Heart left ventricle (tissue), 16 donors: ENCODE data around the gene PPFIA2. TPM values are rescaled to one million over a fixed set of nuclear protein-coding genes. Genes with fewer than 3 reads are reported as not detected.
A peak's percentile ranks its signal among the peaks of the same experiment; 100 is the strongest.

ENCODE experiments used
- ATAC-seq, 4 donors: fragments of 200-7000 bp; cut with Tn5 transposase; one replicate each; pipeline ENCODE4 v1.9.1; 2020 to 2022; ENCODE audit warnings: moderate library complexity in 4 of 4, mild to moderate bottlenecking in 3 of 4, moderate number of reproducible peaks in 1 of 4
- DNase-seq, 5 donors: peaks; one replicate each; pipeline ENCODE4 v3.0.0-alpha.2; 2020
- H3K27ac ChIP-seq, 12 donors: fragments of 200-600 bp; sonication (generic) in 4 of 12; one replicate each; pipeline versions ENCODE4 v1.5.0 to v1.8.0; 2016 to 2022; ENCODE audit warnings: mild to moderate bottlenecking in 2 of 12
- H3K27me3 ChIP-seq, 9 donors: fragments of 200-600 bp; sonication (generic) in 2 of 9; one replicate each; pipeline versions ENCODE4 v1.5.1 to v1.8.0; 2016 to 2022; ENCODE audit warnings: mild to moderate bottlenecking in 3 of 9
- H3K36me3 ChIP-seq, 9 donors: fragments of 200-600 bp; sonication (generic) in 2 of 9; one replicate each; pipeline versions ENCODE4 v1.5.0 to v1.8.0; 2018 to 2022; ENCODE audit warnings: mild to moderate bottlenecking in 2 of 9
- H3K4me1 ChIP-seq, 12 donors: fragments of 200-600 bp; sonication (generic) in 4 of 12; one replicate each; pipeline versions ENCODE4 v1.5.0 to v1.8.0; 2016 to 2022; ENCODE audit warnings: mild to moderate bottlenecking in 3 of 12
- H3K4me3 ChIP-seq, 12 donors: fragments of 200-600 bp; sonication (generic) in 4 of 12; one replicate each; pipeline versions ENCODE4 v1.5.0 to v1.8.0; 2017 to 2022; ENCODE audit warnings: mild to moderate bottlenecking in 9 of 12, moderate library complexity in 4 of 12
- H3K9me3 ChIP-seq, 12 donors: fragments of 200-600 bp; sonication (generic) in 4 of 12; one replicate each; pipeline versions ENCODE4 v1.5.0 to v1.8.0; 2016 to 2022; ENCODE audit warnings: mild to moderate bottlenecking in 1 of 12
- POLR2A ChIP-seq, 2 donors: fragments of 450-650 bp; IDR thresholded peaks; one replicate each; pipeline ENCODE4 v1.6.1; 2017; ENCODE audit warnings: antibody characterized with exemption in 2 of 2, mild to moderate bottlenecking in 2 of 2, moderate library complexity in 2 of 2
- whole genome bisulfite sequencing, 4 donors: extraction: QIAGEN DNeasy Blood & Tissue Kit in 2 of 4; methylation state at CpG; one replicate each; pipeline versions ENCODE4 v1.1.5 to v1.1.7; 2013 to 2018; 5-methylcytosine and 5-hydroxymethylcytosine counted together
- intact Hi-C, 10 donors: fragments of 100-400 bp; cut with DNase I; formaldehyde crosslinking; loops; one replicate each; pipeline versions ENCODE4 v1.11.1 to v1.14.2; 2022
- polyA plus RNA-seq, 2 donors: library from polyadenylated mRNA; stranded (reverse); fragments of 200-250 nt; gene quantifications; one replicate each; pipeline ENCODE4 v1.2.3, GENCODE V29; 2013
- total RNA-seq, 9 donors: library from RNA; depleted of rRNA in 2 of 9; stranded (reverse); fragments of >200 nt in 2 of 9; fragmentation: NEBNext Ultra II Directional in 3 of 9; extraction: Animal tissue kit (Norgen Biotek cat#: 25700) in 3 of 9; gene quantifications; one replicate each; pipeline versions ENCODE4 v1.1.0 to v1.2.4, GENCODE V29; 2016 to 2023
- TF ChIP-seq, protein P1 (sequence below), 12 donors: fragments of 200-600 bp; sonication (generic) in 4 of 12; IDR thresholded peaks; one replicate each; pipeline versions ENCODE4 v1.5.0 to v1.8.0; 2018 to 2022; ENCODE audit warnings: antibody characterized with exemption in 12 of 12, mild to moderate bottlenecking in 5 of 12
- donor health status: ischemic (EF 13 %, LVEDD 7.1; RV severe dilation, severe dysfunction).
- donor health status: healthy with polysubstance abuse.
- donor health status: DM: no; HTN: yes; CAD: no.
- donor health status: DM: no; HTN: no; CAD: no.
- donor health status: ischemic (EF 25% LVEDD 6.9; RV normal size, moderate dysfunction).
- donor health status: ischemic (EF 25% LVEDD 5.7; RV mildly dilated, moderate dysfunction).
- donor health status: healthy.
- donor health status: DM: yes; HTN: yes; CAD: no.
- donor health status: ischemic (EF 35%, LVEDD 5.7; RV mildly dilated, moderate dysfunction).
- donor health status: nonischemic (EF 11% LVEDD 7.7; RV severe dilation, severe dysfunction).
- donor health status: DM: yes; HTN: yes; CAD: no.
- donor health status: PGD.
- donor health status: ischemic (EF 29% LVEDD 5.4; RV normal size, mild dysfunction).
- donor health status: nonischemic (EF 23%, LVEDD 6.1; RV moderate dilation, normal function).

The PPFIA2 gene
- total and polyA plus RNA-seq, 11 donors, result 0.08 to 1.3 (median 0.49) TPM; not detected in 3

DNA sequence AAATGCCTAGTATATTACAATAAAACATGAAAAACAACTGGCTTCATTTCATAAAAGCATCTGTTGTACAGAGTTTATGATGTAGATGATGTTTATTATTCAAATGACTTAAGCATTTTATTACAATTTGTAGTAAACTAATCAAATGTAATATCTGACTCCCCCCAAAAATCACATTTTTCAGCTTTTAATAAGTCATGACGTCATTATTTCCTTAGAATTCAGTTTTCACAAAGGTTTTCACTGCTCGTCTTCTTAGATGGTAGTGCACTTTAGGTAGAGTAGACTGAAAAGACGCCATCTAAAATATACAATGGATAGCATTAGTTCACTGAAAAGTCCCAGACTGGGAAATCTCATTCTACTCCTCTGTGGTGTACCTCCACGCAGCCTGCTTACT lies 499.8 kb downstream of the PPFIA2 start:
- ATAC-seq (no peak), DNase-seq (no peak)
- no peaks in the 10 kb centered on the region for H3K27me3 ChIP-seq
- WGBS, 4 donors, result 81 to 85% (median 83%) methylated on average over 4 of the region's 4 CpGs
- no peak for TF ChIP-seq POLR2A (IDR thresholded peaks at IDR 0.05)
- TF ChIP-seq, protein P1, sequence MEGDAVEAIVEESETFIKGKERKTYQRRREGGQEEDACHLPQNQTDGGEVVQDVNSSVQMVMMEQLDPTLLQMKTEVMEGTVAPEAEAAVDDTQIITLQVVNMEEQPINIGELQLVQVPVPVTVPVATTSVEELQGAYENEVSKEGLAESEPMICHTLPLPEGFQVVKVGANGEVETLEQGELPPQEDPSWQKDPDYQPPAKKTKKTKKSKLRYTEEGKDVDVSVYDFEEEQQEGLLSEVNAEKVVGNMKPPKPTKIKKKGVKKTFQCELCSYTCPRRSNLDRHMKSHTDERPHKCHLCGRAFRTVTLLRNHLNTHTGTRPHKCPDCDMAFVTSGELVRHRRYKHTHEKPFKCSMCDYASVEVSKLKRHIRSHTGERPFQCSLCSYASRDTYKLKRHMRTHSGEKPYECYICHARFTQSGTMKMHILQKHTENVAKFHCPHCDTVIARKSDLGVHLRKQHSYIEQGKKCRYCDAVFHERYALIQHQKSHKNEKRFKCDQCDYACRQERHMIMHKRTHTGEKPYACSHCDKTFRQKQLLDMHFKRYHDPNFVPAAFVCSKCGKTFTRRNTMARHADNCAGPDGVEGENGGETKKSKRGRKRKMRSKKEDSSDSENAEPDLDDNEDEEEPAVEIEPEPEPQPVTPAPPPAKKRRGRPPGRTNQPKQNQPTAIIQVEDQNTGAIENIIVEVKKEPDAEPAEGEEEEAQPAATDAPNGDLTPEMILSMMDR (IDR thresholded peaks at IDR 0.05), result no peak
- no peaks in the 10 kb centered on the region for H3K4me1 ChIP-seq
- H3K36me3 ChIP-seq, result peaks cover 0 to 28% (median 0%) of the 10 kb centered on the region in 9 donors
- no peak overlapping the region for H3K27ac ChIP-seq
- H3K9me3 ChIP-seq, result no peaks in the 10 kb centered on the region
- intact Hi-C loops, result no loop called here
- H3K4me3 ChIP-seq, result no peak overlapping the region

DNA sequence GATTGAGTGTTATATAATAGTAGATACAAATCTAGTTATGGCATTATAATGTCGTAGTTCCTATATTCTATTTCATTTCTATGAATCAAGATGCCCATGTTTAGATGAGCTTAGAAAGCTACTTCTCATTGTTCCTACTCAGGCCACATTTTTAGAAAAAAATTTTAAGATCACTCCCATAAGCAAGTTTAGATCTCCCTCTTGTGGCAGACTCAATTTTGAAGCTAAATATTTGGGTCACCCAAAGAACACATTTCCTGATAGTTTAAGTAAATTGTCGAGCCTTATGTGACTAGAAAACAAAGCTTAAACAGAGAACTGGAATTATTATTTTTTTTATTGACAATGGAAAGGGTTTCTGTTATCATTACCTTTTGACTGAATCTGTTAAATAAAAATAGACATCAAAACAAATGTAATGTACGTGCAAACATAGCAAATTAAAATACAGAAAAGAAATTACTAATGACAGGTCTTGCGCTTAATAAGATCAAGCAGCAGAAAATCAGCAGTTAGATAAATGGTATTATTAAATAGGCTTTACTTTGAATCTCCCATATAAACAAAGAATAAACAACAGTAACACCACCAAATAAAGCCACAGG lies 501.1 kb downstream of the PPFIA2 start:
- 59 to 67% (median 62%) methylated on average over 4 of the region's 4 CpGs for WGBS, 4 donors
- no peaks in the 10 kb centered on the region for H3K4me1 ChIP-seq
- no peaks in the 10 kb centered on the region for H3K9me3 ChIP-seq
- no peak for TF ChIP-seq POLR2A (IDR thresholded peaks at IDR 0.05)
- TF ChIP-seq, protein P1 (IDR thresholded peaks at IDR 0.05), result peak in 9 of 12 donors; percentile 10 to 58 (median 39)
- no peak for DNase-seq
- ATAC-seq, result no peak
- peaks cover 0 to 40% (median 0%) of the 10 kb centered on the region in 9 donors for H3K36me3 ChIP-seq
- intact Hi-C loops, result no loop called here
- H3K4me3 ChIP-seq, result no peak overlapping the region
- no peaks in the 10 kb centered on the region for H3K27me3 ChIP-seq
- H3K27ac ChIP-seq, result no peak overlapping the region

DNA sequence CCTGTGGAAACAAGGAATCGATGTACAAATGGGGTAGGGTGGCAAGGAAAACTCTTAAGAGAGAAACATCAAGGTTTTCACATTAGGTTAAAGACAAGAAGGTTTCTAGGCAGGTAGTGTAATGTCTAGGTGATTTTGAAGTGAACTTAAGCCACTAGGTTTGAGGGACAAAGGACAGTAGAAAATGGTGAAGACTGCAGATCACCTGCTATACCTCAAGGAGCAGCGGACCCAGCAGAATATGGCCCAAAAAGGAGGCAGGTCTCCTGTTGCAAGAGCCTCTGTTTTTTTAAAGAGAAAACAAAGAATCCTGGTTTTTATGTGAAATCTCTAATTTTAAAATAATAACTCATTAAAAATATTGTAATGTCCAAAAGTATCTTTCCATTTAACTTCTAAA lies 503.2 kb downstream of the PPFIA2 start:
- H3K4me3 ChIP-seq, result no peak overlapping the region
- H3K4me1 ChIP-seq, result no peaks in the 10 kb centered on the region
- ATAC-seq (no peak), DNase-seq (no peak)
- H3K36me3 ChIP-seq, result peaks cover 0 to 45% (median 0%) of the 10 kb centered on the region in 9 donors
- H3K27me3 ChIP-seq, result no peaks in the 10 kb centered on the region
- TF ChIP-seq, protein P1 (IDR thresholded peaks at IDR 0.05), result no peak
- TF ChIP-seq POLR2A (IDR thresholded peaks at IDR 0.05), result no peak
- 89 to 94% (median 91%) methylated on average over 2 of the region's 2 CpGs for WGBS, 4 donors
- intact Hi-C loops, result no loop called here
- no peak overlapping the region for H3K27ac ChIP-seq
- no peaks in the 10 kb centered on the region for H3K9me3 ChIP-seq

DNA sequence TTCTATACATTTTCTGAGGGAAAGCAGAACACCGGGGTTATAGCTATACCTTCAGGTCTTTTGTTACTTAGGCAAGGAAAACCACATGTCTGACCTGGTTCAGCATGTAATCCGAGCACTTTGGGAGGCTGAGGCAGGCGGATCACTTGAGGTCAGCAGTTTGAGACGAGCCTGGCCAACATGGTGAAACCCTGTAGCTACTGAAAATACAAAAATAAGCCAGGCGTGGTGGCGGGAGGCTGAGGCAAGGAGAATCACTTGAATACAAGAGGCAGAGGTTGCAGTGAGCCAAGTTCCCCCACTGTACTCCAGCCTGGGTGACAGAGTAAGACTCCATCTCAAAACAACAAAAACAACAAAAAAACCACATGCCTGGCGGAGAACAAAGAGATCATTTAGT lies 503.7 kb downstream of the PPFIA2 start:
- DNase-seq (no peak), ATAC-seq (no peak)
- H3K4me1 ChIP-seq, result no peaks in the 10 kb centered on the region
- no peaks in the 10 kb centered on the region for H3K9me3 ChIP-seq
- 84 to 90% (median 87%) methylated on average over 7 of the region's 7 CpGs for WGBS, 4 donors
- no peaks in the 10 kb centered on the region for H3K27me3 ChIP-seq
- peaks cover 0 to 43% (median 0%) of the 10 kb centered on the region in 9 donors for H3K36me3 ChIP-seq
- intact Hi-C loops, result no loop called here
- TF ChIP-seq, protein P1 (IDR thresholded peaks at IDR 0.05), result no peak
- TF ChIP-seq POLR2A (IDR thresholded peaks at IDR 0.05), result no peak
- H3K4me3 ChIP-seq, result no peak overlapping the region
- H3K27ac ChIP-seq, result no peak overlapping the region
